WTC11 (cell line): ENCODE results near the gene PKD2L2.

Experiments
- CBFB ChIP-seq: sonication (generic); formaldehyde crosslinking; IDR thresholded peaks from 2 replicates; pipeline ENCODE4 v1.8.1; 2022; ENCODE audit warnings: mild to moderate bottlenecking, low read depth, missing genetic modification reagents
- CTCF ChIP-seq: fragments of 200-600 bp; IDR thresholded peaks from 2 replicates; pipeline ENCODE4 v1.8.0; 2022; ENCODE audit warnings: antibody characterized with exemption
- ELF4 ChIP-seq: sonication (generic); formaldehyde crosslinking; IDR thresholded peaks from 2 replicates; pipeline ENCODE4 v1.8.1; 2022; ENCODE audit warnings: low read depth, mild to moderate bottlenecking, moderate library complexity, missing genetic modification reagents
- FOXJ3 ChIP-seq: sonication (generic); formaldehyde crosslinking; IDR thresholded peaks from 2 replicates; pipeline ENCODE4 v1.9.0; 2021; ENCODE audit warnings: missing genetic modification reagents, mild to moderate bottlenecking, borderline replicate concordance
- SOX15 ChIP-seq: fragments of 250-450 bp; sonication (Bioruptor Pico); IDR thresholded peaks from 2 replicates; pipeline ENCODE4 v1.9.0; 2021; ENCODE audit warnings: mild to moderate bottlenecking
- TEAD4 ChIP-seq: sonication (generic); formaldehyde crosslinking; IDR thresholded peaks from 2 replicates; pipeline ENCODE4 v1.8.0; 2022; ENCODE audit warnings: mild to moderate bottlenecking, missing genetic modification reagents
- ZNF121 ChIP-seq: sonication (generic); formaldehyde crosslinking; IDR thresholded peaks from 2 replicates; pipeline ENCODE4 v1.8.0; 2023; ENCODE audit warnings: missing genetic modification reagents
- TF ChIP-seq, protein P1 (sequence below): fragments of 250-450 bp; sonication (Bioruptor Pico); IDR thresholded peaks from 2 replicates; pipeline ENCODE4 v1.9.0; 2021; ENCODE audit warnings: mild to moderate bottlenecking

DNA sequence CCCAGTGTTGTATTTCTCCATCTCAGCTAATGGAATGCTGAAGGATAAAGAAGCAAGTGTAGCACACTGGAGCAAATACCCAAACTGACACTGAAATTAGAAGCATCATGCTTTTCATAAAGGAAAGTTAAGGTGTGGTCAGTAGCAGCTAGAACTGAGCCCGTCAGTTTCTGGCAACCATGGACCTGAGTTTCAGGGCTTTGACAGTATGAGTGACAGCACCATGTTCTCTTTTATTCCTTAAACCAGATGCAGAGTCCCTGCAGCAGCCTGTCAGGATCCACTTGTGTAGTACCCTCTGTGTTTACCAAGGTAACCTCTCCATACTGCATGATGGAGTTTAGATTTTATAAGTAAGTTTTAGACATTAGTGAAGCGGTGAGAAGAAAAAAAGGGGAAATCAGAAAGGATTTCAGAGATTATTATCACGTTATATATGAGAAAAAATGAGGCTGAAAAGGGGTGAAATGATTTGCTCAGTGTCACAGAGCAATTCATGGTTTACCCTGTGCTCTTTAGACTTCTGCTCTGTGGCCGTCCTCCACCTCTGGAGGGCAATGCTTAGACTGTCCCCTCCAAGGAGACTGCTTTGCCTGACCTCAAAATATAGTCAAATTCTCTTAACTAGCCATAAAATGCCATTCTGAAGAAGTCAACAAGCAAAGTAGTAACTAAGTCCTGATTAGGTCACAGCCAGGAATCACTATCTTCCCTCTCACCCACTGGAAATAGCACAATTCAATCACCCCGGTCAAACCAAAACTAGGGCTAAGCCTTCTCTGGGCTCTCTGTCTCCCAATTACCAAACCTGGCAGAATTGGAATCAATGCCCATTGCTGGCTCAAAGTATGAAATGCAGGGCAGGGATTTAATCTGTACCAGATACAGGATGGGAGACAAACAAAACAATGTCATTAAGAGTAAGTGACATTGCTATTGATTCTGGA is 32.1 kb upstream of the PKD2L2 start:
- TF ChIP-seq ZNF121 (CRISPR knock-in tag), result no peak
- TF ChIP-seq, protein P1, sequence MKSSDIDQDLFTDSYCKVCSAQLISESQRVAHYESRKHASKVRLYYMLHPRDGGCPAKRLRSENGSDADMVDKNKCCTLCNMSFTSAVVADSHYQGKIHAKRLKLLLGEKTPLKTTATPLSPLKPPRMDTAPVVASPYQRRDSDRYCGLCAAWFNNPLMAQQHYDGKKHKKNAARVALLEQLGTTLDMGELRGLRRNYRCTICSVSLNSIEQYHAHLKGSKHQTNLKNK (CRISPR knock-in tag), result no peak
- no peak for TF ChIP-seq SOX15 (CRISPR knock-in tag)
- no peak for TF ChIP-seq CTCF
- no peak for TF ChIP-seq TEAD4 (CRISPR knock-in tag)
- no peak for TF ChIP-seq CBFB (CRISPR knock-in tag)
- TF ChIP-seq FOXJ3 (CRISPR knock-in tag), result no peak
- TF ChIP-seq ELF4, result no peak
